ENCODE data around the gene BLNK. TPM values are rescaled to one million over a fixed set of nuclear protein-coding genes. Genes with fewer than 3 reads are reported as not detected.

BLNK gene
- polyA plus RNA-seq, 1 of the 3 experiments (the other 2 are of a cell fraction): not detected

DNA sequence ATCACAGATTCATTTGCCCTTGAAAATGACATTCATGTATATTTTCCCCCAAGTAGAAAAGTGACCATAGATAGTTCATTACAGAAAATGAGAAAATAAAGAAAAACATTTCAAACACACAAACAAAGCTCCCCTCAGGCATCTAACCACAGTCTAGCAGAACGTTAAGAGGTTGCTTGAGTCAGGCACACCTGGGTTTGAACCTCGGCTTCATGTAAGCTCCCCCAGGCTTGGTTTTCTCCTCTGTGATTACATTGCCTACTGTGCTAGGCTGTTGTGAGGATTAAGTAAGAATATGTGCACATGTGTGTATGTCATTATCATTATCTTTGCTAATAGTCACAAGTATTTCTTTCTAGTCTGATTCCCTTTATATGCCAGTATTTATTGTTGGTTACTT lies 42.0 kb upstream of the BLNK start:
- no peak overlapping the region for H2AFZ ChIP-seq (ENCODE audit: low read depth)
- no peak overlapping the region for H3K27ac ChIP-seq (ENCODE audit: low read depth in 2 of 2, low read length in 1 of 2)
- H3K9me2 ChIP-seq: no peaks in the 10 kb centered on the region
- H3K9me3 ChIP-seq: no peaks in the 10 kb centered on the region
- no peak overlapping the region for H3K9ac ChIP-seq
- ChIA-PET CTCF (interaction anchor here (1.1 kb wide), 1 partner anchor 28 kb away, joined by 4 read pairs; no protein-coding TSS in a partner anchor), POLR2A (no interaction called here)
- H3F3A ChIP-seq (replicated peaks; ENCODE audit: insufficient read depth): no peaks in the 10 kb centered on the region
- no peaks in the 10 kb centered on the region; the same call in 1 of the 2 replicates for H3K27me3 ChIP-seq (ENCODE audit: insufficient read depth)
- H3K36me3 ChIP-seq (replicated peaks in 1 of 2; ENCODE audit: control insufficient read depth in 1 of 2, insufficient read depth in 2 of 2, low read length in 1 of 2): no peaks in the 10 kb centered on the region
- no peak overlapping the region for H3K4me2 ChIP-seq
- H3K4me1 ChIP-seq (ENCODE audit: control insufficient read depth in 1 of 2, insufficient read depth in 2 of 2, low read depth in 1 of 2, low read length in 1 of 2): no peaks in the 10 kb centered on the region
- H3K4me3 ChIP-seq (ENCODE audit: low read depth in 2 of 2, low read length in 1 of 2): no peak overlapping the region
- TF ChIP-seq RCOR1 (IDR thresholded peaks at IDR 0.05; ENCODE audit: low read length) (no peak), SIN3A (IDR thresholded peaks at IDR 0.05; ENCODE audit: borderline replicate concordance, low read depth, low read length) (no peak), NFIC (IDR thresholded peaks at IDR 0.05; ENCODE audit: borderline replicate concordance) (no peak), JUND (IDR thresholded peaks at IDR 0.05) (no peak), GABPA (IDR thresholded peaks at IDR 0.05; ENCODE audit: low read depth) (no peak), MEF2A (IDR thresholded peaks at IDR 0.05; ENCODE audit: borderline replicate concordance, low read depth) (no peak), TEAD4 (IDR thresholded peaks at IDR 0.05; ENCODE audit: borderline replicate concordance, insufficient read depth) (no peak), TAF1 (IDR thresholded peaks at IDR 0.05; ENCODE audit: borderline replicate concordance, low read depth, low read length) (no peak), RXRA (IDR thresholded peaks at IDR 0.05; ENCODE audit: borderline replicate concordance, low read depth) (no peak), YY1 (IDR thresholded peaks at IDR 0.05; ENCODE audit: low read depth) (no peak), EZH2phosphoT487 (IDR thresholded peaks at IDR 0.05; ENCODE audit: borderline replicate concordance, low read depth) (no peak), RFX5 (IDR thresholded peaks at IDR 0.05; ENCODE audit: low read length) (no peak), GATA2 (CRISPR knock-in tag; IDR thresholded peaks at IDR 0.05) (no peak), POLR2AphosphoS5 (IDR thresholded peaks at IDR 0.05; ENCODE audit: low read depth, low read length) (no peak), CTCF (IDR thresholded peaks at IDR 0.05) (no peak), RAD21 (IDR thresholded peaks at IDR 0.05; ENCODE audit: low read length) (no peak)
- TF ChIP-seq, protein P1, sequence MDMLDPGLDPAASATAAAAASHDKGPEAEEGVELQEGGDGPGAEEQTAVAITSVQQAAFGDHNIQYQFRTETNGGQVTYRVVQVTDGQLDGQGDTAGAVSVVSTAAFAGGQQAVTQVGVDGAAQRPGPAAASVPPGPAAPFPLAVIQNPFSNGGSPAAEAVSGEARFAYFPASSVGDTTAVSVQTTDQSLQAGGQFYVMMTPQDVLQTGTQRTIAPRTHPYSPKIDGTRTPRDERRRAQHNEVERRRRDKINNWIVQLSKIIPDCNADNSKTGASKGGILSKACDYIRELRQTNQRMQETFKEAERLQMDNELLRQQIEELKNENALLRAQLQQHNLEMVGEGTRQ (IDR thresholded peaks at IDR 0.05; ENCODE audit: borderline replicate concordance, low read depth, low read length): no peak
- TF ChIP-seq, protein P2, sequence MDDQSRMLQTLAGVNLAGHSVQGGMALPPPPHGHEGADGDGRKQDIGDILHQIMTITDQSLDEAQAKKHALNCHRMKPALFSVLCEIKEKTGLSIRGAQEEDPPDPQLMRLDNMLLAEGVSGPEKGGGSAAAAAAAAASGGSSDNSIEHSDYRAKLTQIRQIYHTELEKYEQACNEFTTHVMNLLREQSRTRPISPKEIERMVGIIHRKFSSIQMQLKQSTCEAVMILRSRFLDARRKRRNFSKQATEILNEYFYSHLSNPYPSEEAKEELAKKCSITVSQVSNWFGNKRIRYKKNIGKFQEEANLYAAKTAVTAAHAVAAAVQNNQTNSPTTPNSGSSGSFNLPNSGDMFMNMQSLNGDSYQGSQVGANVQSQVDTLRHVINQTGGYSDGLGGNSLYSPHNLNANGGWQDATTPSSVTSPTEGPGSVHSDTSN (IDR thresholded peaks at IDR 0.05): no peak
- TF ChIP-seq, protein P3, sequence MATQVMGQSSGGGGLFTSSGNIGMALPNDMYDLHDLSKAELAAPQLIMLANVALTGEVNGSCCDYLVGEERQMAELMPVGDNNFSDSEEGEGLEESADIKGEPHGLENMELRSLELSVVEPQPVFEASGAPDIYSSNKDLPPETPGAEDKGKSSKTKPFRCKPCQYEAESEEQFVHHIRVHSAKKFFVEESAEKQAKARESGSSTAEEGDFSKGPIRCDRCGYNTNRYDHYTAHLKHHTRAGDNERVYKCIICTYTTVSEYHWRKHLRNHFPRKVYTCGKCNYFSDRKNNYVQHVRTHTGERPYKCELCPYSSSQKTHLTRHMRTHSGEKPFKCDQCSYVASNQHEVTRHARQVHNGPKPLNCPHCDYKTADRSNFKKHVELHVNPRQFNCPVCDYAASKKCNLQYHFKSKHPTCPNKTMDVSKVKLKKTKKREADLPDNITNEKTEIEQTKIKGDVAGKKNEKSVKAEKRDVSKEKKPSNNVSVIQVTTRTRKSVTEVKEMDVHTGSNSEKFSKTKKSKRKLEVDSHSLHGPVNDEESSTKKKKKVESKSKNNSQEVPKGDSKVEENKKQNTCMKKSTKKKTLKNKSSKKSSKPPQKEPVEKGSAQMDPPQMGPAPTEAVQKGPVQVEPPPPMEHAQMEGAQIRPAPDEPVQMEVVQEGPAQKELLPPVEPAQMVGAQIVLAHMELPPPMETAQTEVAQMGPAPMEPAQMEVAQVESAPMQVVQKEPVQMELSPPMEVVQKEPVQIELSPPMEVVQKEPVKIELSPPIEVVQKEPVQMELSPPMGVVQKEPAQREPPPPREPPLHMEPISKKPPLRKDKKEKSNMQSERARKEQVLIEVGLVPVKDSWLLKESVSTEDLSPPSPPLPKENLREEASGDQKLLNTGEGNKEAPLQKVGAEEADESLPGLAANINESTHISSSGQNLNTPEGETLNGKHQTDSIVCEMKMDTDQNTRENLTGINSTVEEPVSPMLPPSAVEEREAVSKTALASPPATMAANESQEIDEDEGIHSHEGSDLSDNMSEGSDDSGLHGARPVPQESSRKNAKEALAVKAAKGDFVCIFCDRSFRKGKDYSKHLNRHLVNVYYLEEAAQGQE (IDR thresholded peaks at IDR 0.05; ENCODE audit: low read depth, low read length): no peak
- DNase-seq: no peak
- WGBS (ENCODE audit: low lambda C conversion rate): 31% methylated on average over 2 of the region's 2 CpGs
- no peaks in the 10 kb centered on the region for H3K79me2 ChIP-seq (ENCODE audit: insufficient read depth)
- no peaks in the 10 kb centered on the region for H4K20me1 ChIP-seq (ENCODE audit: insufficient read depth)

Measured in SK-N-SH (cell line).